ENCODE results near the gene FGF19.
"Not testable (repeated sequence)": the region's sequence is repeated elsewhere in the genome, so short reads cannot be mapped to it uniquely, and the experiment has no call there.

Gene FGF19

GRCh38 chr11:69695995-69696394 is 7.8 kb downstream of the FGF19 start:
- DNase-seq (ENCODE audit: low read depth in 2 of 2): not testable (repeated sequence)

GRCh38 chr11:69695581-69695980 is 8.2 kb downstream of the FGF19 start:
- no peak for DNase-seq (ENCODE audit: low read depth in 2 of 2)

DNA sequence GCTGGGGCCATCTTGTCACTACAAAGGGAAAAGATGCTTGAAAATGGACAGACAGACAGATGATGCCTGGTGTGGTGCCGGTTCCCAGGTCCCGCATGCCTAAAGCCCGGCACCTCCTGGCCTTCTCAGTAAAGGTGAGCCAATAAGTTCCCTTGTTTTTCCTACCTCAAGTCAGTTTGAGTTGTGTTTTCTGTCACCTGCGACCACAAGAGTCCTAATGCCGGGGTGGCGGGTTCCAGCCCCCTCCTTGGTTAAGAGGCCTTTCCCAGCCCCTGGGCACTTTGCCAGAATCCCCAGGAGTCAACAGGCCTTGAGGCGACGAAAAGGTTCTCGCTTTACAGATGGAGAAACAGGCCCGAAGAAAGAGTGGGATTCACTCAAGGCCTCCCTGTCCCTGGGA is 9.0 kb downstream of the FGF19 start:
- DNase-seq (ENCODE audit: low read depth in 2 of 2): no peak

- DNase-seq (ENCODE audit: low read depth in 2 of 2): no peak
These were observed 11.4 kb downstream of the FGF19 start for GRCh38 chr11:69692422-69692821.

DNA sequence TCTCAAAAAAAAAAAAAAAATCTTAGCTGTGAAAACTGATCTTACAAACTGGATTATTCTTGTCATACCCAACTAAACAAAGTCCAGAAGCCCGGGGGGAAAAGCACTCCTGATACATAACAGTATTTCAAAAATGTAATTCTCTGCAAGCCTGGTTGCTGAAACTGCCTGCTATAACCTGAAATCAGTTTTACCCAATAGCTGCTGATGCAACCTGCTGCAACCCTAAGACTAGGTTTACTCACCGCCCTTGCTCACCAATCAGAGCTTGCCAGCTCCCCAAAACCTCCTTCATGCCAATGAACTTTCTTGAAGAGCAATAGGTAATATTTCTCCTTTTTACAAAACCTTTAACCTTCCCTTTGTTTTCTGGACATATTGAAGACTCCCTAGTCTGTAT is 12.4 kb downstream of the FGF19 start:
- DNase-seq (ENCODE audit: low read depth in 2 of 2): no peak

DNA sequence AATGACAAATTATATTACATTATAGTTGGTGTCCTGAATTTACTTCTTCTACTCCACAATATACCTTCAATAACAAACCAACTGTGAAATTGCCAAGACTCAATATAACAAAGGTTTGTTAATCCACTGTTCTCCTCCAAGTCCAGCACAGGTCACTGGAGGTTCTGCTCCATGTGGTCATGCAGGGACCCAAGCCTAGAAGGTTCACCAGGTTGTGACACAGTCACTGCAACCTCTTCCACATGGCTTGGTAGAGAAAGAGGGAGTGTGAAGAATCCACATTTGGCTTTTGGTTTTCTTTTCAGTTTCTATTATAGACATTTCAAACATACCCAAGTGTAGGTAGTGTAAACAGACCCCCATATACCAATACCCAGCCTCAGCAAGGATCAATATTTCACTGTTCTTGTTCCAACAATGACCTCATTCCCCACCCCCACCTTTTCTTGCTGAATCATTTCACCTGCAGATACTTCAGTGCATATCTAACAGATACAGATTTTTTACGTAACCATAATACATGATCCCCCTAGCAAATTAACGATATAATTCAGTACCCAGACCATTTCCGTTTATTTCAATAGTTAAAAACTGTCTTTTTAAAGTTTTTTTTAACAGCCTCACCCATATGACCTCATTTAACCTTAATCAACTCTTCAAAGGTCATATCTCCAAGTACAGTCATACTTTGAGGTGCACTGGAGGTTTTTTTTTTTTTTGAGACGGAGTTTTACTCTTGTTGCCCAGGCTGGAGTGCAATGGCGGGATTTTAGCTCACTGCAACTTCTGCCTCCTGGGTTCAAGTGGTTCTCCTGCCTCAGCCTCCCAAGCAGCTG is 14.1 kb downstream of the FGF19 start:
- no peak for DNase-seq (ENCODE audit: low read depth in 2 of 2)

DNA sequence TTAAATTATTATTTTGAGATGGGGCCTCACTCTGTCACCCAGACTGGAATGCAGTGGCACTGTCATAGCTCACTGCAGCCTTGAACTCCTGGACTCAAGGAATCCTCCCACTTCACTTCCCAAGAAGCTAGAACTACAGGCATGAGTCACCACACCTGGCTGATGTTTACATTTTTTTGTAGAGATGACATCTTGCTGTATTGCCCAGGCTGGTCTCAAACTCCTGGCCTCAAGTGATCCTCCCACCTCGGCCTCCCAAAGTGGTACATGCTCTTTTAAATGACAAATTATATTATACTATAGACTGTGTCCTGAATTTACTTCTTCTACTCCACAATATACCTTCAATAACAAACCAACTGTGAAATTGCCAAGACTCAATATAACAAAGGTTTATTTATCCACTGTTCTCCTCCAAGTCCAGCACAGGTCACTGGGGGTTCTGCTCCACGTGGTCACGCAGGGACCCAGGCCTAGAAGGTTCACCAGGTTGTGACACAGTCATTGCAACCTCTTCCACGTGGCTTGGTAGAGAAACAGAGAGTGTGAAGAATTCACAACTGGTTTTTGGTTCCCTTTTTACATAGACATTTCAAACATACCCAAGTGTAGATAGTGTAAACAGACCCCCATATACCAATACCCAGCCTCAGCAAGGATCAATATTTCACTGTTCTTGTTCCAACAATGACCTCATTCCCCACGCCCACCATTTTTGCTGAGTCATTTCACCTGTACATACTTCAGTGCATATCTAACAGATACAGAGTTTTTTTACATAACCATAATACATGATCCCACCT is 15.7 kb downstream of the FGF19 start:
- not testable (repeated sequence) for DNase-seq (ENCODE audit: low read depth in 2 of 2)

GRCh38 chr11:69686856-69687255 is 17.0 kb downstream of the FGF19 start:
- no peak for DNase-seq (ENCODE audit: low read depth in 2 of 2)

DNA sequence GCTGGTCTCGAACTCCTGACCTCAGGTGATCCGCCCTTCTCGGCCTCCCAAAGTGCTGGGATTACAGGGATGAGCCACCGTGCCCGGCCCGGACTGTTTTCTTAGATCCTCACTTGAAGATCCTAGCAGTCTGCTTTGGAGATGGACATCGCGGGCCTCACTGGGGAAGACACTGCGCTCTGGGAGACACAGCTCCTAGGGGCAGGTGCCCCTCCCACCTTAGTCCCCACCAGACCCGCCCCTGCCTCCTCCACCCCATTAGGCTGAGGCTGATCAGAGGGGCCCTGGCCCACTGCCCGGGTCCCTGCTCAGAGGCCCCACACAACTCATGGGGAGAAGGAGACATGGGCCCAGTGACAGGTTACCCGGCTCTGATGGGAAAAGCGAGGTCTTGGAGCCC is 17.4 kb downstream of the FGF19 start:
- DNase-seq (ENCODE audit: low read depth in 2 of 2): no peak

GRCh38 chr11:69685348-69685747 is 18.5 kb downstream of the FGF19 start:
- no peak for DNase-seq (ENCODE audit: low read depth in 2 of 2)

DNA sequence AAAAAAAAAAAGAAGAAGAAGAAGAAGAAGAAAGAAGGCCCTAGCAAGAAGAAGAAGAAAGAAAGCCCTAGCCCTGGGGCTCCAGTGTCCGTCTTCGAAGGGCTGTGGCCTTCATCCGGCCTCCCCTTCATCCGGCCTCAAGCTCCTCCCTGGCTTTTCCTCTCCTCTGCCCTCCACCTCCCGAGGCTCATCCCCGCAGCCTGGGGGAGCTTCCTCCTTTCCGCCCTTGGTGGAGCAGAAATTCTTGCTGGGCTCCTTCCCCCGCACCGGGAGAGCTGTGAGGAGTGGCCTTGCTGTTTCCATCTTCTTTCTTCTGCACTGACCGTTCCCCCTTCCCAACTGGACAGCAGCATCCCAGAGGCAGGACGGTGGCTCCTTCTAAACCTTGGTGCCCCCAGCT is 19.2 kb downstream of the FGF19 start:
- DNase-seq (ENCODE audit: low read depth in 2 of 2): no peak

DNA sequence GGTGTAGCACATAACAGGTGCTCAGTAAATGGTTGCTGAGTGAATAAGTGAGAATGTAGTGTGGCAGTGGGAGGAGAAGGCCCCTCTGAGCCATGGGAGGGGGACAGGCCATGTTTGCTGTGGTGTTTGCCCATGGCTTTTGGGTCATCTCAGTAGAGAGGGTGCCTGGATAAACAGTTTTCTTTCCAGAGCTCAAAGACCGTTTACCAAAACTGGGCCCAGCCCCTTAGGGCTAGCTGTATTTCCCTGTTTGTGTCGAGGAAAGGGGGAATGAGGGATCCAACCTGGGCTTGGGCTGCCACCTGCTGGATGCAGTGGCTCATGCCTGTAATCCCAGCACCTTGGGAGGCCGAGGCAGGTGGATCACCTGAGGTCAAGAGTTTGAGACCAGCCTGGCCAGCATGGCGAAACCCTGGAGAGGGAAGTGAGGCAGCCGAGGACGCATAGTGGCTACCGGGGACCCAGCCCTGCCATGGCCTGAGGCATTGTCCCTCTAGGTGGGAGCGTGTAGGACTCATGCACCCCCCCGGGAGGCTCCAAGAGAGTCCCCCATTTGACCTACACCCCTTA is 20.0 kb downstream of the FGF19 start:
- no peak for DNase-seq (ENCODE audit: low read depth in 2 of 2)

DNA sequence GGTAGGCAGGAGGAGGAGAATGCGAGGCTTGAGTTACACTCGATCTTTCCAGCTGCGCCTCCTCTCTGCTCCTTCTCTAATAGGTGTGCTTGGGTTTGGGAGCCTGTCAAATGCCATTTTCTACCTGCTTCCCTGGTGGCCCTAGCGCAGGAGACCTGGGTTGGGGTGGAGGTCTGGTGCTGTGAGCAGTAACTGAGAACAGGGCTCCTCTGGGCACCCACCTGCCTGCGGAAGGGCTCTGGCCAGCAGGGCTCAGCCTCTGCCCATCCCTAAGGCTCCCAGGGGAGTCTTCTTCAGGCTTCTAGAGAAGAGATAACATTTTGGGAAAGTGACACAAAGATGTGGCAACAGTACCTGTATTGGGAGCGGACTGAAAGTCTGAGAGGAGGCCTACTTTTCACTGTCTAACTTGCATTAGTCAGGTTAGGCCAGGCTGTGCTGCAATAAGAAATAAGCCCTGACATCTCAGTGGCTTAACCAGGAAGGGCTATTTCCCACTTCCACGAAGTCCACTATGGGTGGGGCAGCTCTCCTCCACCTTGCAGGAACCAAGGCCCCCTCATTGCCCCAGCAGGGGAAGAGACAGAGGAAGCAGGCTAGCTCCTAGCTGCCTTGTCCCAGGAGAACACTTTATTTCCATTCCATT is 21.0 kb downstream of the FGF19 start:
- DNase-seq (ENCODE audit: low read depth in 2 of 2): no peak

GRCh38 chr11:69682221-69682620 is 21.6 kb downstream of the FGF19 start:
- DNase-seq (ENCODE audit: low read depth in 2 of 2): no peak

GRCh38 chr11:69680688-69681087 is 23.1 kb downstream of the FGF19 start:
- no peak for DNase-seq (ENCODE audit: low read depth in 2 of 2)

- no peak for DNase-seq (ENCODE audit: low read depth in 2 of 2)
These were observed 26.1 kb downstream of the FGF19 start for GRCh38 chr11:69677749-69678148.

DNA sequence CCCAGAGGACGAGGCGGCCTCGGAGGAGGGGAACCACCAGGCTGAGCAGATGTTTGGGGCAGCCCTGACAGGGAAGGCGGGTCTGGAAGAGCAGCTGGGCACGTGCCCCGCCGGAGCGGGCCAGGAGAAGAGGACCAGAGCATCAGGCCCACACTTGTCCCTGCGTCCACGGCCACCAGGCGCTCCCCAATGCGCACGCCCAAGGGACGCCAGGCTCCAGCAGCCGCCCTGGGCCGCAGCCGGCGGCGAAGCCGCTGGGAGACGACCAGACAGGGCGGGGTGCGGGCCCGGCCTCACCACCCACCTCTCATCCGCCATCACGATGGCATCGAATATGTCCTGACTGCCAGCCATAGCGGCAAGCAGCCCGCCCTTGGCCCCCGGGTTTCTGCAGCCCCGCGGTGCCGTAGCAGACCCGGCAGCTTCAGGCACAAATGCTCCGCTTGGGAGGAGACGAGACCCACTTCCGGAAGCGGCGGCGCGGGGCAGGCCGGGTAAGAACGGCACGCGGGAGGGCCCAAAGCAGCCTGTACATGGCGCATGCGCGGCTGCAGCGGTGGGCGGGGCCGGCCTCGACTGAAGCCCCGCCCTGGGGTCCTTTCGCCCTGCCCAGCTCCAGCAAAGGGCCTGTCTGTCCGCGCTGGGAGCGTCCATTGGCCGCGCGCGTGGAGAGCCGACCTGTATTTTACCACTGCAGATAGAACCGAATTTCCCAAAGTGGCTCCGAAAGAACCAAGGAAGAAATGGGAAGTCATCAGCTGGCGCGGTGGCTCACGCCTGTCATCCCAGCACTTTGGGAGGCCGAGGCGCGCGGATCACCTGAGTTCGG is 28.7 kb downstream of the FGF19 start, which contains the start of gene LTO1:
LTO1 (minus strand) TSS at position 468 of the 829 bp plus-strand sequence; CDS start at position 354, 114 bp downstream.
- DNase-seq (ENCODE audit: low read depth in 2 of 2): peak; percentile 92

DNA sequence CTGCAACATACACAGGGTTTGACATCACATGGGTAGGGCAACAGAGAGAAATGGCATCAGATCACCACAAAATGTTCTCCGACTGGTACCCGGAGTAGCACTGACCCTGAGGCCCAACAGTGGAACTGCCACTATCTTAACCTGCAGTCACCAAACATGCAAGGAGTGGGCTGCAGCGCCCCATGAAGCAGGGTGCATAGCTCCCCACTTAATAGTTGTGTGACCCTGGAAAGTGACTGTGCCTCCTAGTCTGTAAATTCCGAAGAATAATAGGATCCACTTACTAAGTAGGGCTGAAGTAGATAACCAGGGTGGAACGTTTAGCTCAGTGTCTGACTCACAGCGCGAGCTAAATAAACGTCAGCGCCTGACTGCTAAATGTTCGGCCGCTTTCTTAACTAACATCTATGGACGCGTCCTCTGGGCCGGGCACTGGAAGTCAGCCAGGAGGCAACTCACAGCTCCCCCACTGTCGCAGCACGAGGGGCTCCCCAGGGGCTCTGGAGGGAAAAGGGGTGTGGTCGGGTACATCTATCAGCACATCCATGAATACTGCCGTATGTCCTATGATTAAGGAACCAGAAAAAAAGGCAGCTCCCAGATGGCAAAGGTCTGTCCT is 29.4 kb downstream of the FGF19 start:
- DNase-seq (ENCODE audit: low read depth in 2 of 2): no peak

DNA sequence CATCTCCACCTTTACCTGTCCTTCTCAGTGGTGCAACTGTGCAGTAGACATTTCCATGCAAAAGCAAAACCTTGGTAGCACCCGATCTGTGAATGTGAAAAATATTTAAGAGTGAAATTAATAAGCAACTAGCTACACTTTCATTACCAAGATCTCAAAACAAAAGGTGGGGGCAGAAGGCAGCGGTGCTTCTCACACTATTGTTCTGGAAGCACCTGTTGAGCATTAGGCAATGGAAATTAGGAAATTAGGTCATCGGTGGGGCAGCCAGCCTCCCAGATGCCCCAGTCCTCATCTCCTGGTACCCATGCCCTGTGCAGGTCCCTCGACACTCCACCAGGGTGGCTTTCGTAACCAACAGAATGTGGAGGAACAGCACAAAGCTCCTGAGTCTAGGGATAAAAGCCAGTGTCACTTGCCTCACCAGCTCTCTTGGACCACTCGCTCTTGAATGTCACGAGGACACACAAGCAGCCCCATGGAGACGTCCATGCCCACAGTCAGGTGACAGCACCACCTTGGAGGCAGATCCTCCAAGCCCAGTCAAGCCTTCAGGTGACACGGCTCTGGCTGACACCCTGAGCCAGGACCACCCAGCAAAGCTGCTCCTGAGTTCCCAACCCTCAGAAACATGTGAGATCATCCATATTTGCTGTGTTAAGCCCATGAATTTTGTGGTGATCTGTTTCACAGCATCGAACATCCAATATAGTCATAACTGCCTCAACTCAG is 31.9 kb downstream of the FGF19 start:
- DNase-seq (ENCODE audit: low read depth in 2 of 2): no peak

Data from stimulated activated CD8-positive, alpha-beta memory T cell treated with anti-CD3 and anti-CD28 coated beads, Interleukin-2, amount 100 ng/mL, for 48 hours (primary cell).